ENCODE measurements around the gene CD300LB. TPM values are rescaled to one million over a fixed set of nuclear protein-coding genes. Genes with fewer than 3 reads are reported as not detected.

Gene CD300LB
- total RNA-seq, 2 experiments from 2014 or later: not detected

GRCh38 chr17:74484066-74484465 is 47.2 kb downstream of the CD300LB start:
- Histone ChIP-seq H3K4me2 (ENCODE audit: low read length) (no peak overlapping the region), H3K79me2 (ENCODE audit: insufficient read depth, low read depth, low read length) (no peaks in the 10 kb centered on the region), H3K27ac (ENCODE audit: low read depth, low read length, poor library complexity, severe bottlenecking) (no peak overlapping the region), H3K4me3 (ENCODE audit: low read depth, low read length, poor library complexity, severe bottlenecking) (no peak overlapping the region), H3K9me2 (ENCODE audit: insufficient read depth, low read length) (no peaks in the 10 kb centered on the region), H3K36me3 (ENCODE audit: insufficient read depth, low read length) (no peaks in the 10 kb centered on the region), H4K20me1 (ENCODE audit: insufficient read depth, low read length) (no peaks in the 10 kb centered on the region), H3K9me3 (ENCODE audit: low read length) (no peaks in the 10 kb centered on the region), H2AFZ (ENCODE audit: low read length) (no peak overlapping the region), H3K4me1 (ENCODE audit: insufficient read depth, low read length, poor library complexity, severe bottlenecking) (peaks cover 6% of the 10 kb centered on the region)
- intact Hi-C loops (cut with micrococcal nuclease; ENCODE audit: unreplicated experiment): no loop called here
- BruUV-seq (replicated peaks): no TSS peak
- TF ChIP-seq CTCF (conservative IDR thresholded peaks at IDR 0.05; ENCODE audit: low read length) (no peak), EZH2phosphoT487 (IDR thresholded peaks at IDR 0.05; ENCODE audit: borderline replicate concordance, low read depth, low read length) (no peak)
- ChIA-PET POLR2A (interaction anchor here (0.6 to 1.7 kb wide), 2 partner anchors 15 to 561 kb away, joined by 4 to 5 read pairs; no protein-coding TSS in a partner anchor), CTCF (ENCODE audit: unreplicated experiment) (no interaction called here)
- DNase-seq (ENCODE audit: low spot score): no peak

DNA sequence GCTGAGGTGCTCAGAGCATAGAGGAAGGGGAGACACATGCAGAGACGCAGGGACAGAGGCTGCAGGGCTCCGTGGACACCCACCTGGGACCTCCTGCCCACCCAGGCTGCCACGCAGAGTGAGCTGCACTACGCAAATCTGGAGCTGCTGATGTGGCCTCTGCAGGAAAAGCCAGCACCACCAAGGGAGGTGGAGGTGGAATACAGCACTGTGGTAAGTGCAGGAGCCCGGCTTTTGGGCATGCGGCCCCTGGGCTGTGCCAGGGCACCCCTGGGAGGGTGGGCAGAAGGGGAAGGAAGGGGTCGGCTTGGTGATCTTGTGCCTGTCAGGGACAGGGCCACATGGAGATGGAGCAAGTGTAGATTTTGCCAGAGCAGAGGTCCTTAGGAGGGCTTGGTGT is 49.7 kb downstream of the CD300LB start:
- DNase-seq (ENCODE audit: low spot score): no peak
- TF ChIP-seq CTCF (conservative IDR thresholded peaks at IDR 0.05; ENCODE audit: low read length): no peak
- no peak for TF ChIP-seq EZH2phosphoT487 (IDR thresholded peaks at IDR 0.05; ENCODE audit: borderline replicate concordance, low read depth, low read length)
- no TSS peak for BruUV-seq (replicated peaks)
- ChIA-PET POLR2A (no interaction called here), CTCF (ENCODE audit: unreplicated experiment) (no interaction called here)
- H3K4me2 ChIP-seq (ENCODE audit: low read length): no peak overlapping the region
- intact Hi-C loops (cut with micrococcal nuclease; ENCODE audit: unreplicated experiment): no loop called here
- H3K4me1 ChIP-seq (ENCODE audit: insufficient read depth, low read length, poor library complexity, severe bottlenecking): peaks cover 19% of the 10 kb centered on the region
- no peaks in the 10 kb centered on the region for H3K9me2 ChIP-seq (ENCODE audit: insufficient read depth, low read length)
- no peaks in the 10 kb centered on the region for H3K79me2 ChIP-seq (ENCODE audit: insufficient read depth, low read depth, low read length)
- H2AFZ ChIP-seq (ENCODE audit: low read length): no peak overlapping the region
- no peak overlapping the region for H3K4me3 ChIP-seq (ENCODE audit: low read depth, low read length, poor library complexity, severe bottlenecking)
- H3K36me3 ChIP-seq (ENCODE audit: insufficient read depth, low read length): peaks cover under 1% of the 10 kb centered on the region; the same call in 1 of the 2 replicates
- no peaks in the 10 kb centered on the region for H3K9me3 ChIP-seq (ENCODE audit: low read length)
- H4K20me1 ChIP-seq (ENCODE audit: insufficient read depth, low read length): no peaks in the 10 kb centered on the region
- no peak overlapping the region for H3K27ac ChIP-seq (ENCODE audit: low read depth, low read length, poor library complexity, severe bottlenecking)

DNA sequence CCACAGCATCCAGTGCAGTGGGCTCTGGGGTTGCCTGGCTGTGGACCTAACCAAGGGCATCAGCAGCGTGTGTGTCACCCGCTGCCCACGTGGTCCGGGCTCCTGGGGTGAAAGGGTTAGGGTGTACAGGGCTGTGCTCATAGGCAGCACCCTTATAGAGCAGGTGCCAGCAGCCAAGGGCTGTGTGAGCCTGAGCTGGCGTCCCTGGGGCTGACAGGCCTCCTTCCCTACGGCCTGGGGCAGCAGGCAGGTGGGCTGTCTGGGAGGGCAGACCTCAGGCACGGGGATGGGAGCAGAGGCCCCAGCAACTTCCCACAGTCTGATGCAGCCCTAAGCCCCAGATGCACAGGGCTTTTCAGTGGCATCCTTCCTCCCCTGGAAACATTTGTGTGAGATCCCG is 51.0 kb downstream of the CD300LB start:
- CTCF ChIA-PET (ENCODE audit: unreplicated experiment): interaction anchor here (0.6 kb wide), 1 partner anchor 77 kb away, joined by 9 read pairs; no protein-coding TSS in a partner anchor
- H3K27ac ChIP-seq (ENCODE audit: low read depth, low read length, poor library complexity, severe bottlenecking): no peak overlapping the region
- no TSS peak for BruUV-seq (replicated peaks)
- H4K20me1 ChIP-seq (ENCODE audit: insufficient read depth, low read length): no peaks in the 10 kb centered on the region
- H2AFZ ChIP-seq (ENCODE audit: low read length): no peak overlapping the region
- H3K4me3 ChIP-seq (ENCODE audit: low read depth, low read length, poor library complexity, severe bottlenecking): no peak overlapping the region
- POLR2A ChIA-PET: no interaction called here
- H3K79me2 ChIP-seq (ENCODE audit: insufficient read depth, low read depth, low read length): no peaks in the 10 kb centered on the region
- no peaks in the 10 kb centered on the region for H3K9me2 ChIP-seq (ENCODE audit: insufficient read depth, low read length)
- intact Hi-C loops (cut with micrococcal nuclease; ENCODE audit: unreplicated experiment): no loop called here
- peaks cover 14% of the 10 kb centered on the region for H3K36me3 ChIP-seq (ENCODE audit: insufficient read depth, low read length)
- H3K4me2 ChIP-seq (ENCODE audit: low read length): no peak overlapping the region
- peaks cover 10% of the 10 kb centered on the region for H3K9me3 ChIP-seq (ENCODE audit: low read length)
- H3K4me1 ChIP-seq (ENCODE audit: insufficient read depth, low read length, poor library complexity, severe bottlenecking): peaks cover 19% of the 10 kb centered on the region
- TF ChIP-seq CTCF (conservative IDR thresholded peaks at IDR 0.05; ENCODE audit: low read length) (no peak), EZH2phosphoT487 (IDR thresholded peaks at IDR 0.05; ENCODE audit: borderline replicate concordance, low read depth, low read length) (no peak)
- DNase-seq (ENCODE audit: low spot score): no peak

Data from OCI-LY7 (cell line).